ENCODE results near the gene NDFIP1. TPM values are rescaled to one million over a fixed set of nuclear protein-coding genes. Genes with fewer than 3 reads are reported as not detected.

Gene NDFIP1
- total RNA-seq, 1 donor from 2014 or later, result 178 TPM

DNA sequence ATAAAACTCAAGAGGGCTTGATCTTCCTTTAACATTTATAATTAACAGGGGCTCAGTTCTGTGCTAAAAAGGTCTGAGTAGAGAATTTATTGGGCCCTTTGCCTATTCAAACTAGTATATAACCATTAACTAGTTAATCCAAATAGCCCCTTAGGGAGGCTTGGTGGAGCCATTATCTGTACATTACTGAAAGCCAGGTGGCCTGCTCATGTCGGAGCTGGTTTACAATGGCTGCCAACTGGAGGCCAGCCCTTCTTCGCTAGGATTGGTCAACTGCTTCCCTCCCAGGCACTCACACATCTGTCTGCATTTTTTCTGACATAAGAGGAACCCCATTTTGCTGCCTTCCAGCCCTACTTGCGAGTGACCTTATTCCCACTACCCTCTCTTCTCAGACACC lies 30.4 kb upstream of the NDFIP1 start:
- TF ChIP-seq POLR2AphosphoS5 (IDR thresholded peaks at IDR 0.05; ENCODE audit: insufficient read depth in 1 of 2, low read depth in 1 of 2) (no peak), POLR2A (IDR thresholded peaks at IDR 0.05) (no peak)
- TF ChIP-seq, protein P1, sequence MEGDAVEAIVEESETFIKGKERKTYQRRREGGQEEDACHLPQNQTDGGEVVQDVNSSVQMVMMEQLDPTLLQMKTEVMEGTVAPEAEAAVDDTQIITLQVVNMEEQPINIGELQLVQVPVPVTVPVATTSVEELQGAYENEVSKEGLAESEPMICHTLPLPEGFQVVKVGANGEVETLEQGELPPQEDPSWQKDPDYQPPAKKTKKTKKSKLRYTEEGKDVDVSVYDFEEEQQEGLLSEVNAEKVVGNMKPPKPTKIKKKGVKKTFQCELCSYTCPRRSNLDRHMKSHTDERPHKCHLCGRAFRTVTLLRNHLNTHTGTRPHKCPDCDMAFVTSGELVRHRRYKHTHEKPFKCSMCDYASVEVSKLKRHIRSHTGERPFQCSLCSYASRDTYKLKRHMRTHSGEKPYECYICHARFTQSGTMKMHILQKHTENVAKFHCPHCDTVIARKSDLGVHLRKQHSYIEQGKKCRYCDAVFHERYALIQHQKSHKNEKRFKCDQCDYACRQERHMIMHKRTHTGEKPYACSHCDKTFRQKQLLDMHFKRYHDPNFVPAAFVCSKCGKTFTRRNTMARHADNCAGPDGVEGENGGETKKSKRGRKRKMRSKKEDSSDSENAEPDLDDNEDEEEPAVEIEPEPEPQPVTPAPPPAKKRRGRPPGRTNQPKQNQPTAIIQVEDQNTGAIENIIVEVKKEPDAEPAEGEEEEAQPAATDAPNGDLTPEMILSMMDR (IDR thresholded peaks at IDR 0.05), result no peak
- Histone ChIP-seq H3K9me3 (no peaks in the 10 kb centered on the region), H3K36me3 (no peaks in the 10 kb centered on the region), H3K4me1 (no peaks in the 10 kb centered on the region), H3K4me3 (no peak overlapping the region), H3K27me3 (no peaks in the 10 kb centered on the region), H3K27ac (no peak overlapping the region)
- DNase-seq (ENCODE audit: extremely low spot score in 2 of 2), result no peak
- intact Hi-C loops (cut with DNase I), result no loop called here

DNA sequence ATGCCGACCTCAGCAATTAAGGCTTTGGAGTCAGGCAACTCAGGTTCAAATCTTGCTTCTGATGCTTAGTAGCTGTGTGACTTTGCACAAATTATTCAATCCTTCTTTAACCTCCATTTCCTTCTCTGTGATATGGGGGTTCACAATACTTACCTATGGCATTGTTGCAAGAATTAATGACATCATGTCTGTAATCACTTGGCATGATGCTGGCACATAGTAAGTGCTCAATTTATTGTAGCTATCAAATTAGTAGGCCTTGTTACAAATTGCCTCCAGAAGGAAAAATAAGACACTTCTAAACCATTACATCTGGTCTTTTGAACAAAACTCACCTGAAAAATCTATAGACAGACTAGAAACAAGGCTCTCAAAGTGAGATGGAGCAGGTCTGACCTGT lies 29.9 kb upstream of the NDFIP1 start:
- Histone ChIP-seq H3K4me3 (no peak overlapping the region), H3K9me3 (no peaks in the 10 kb centered on the region), H3K27me3 (no peaks in the 10 kb centered on the region), H3K27ac (no peak overlapping the region), H3K36me3 (no peaks in the 10 kb centered on the region), H3K4me1 (no peaks in the 10 kb centered on the region)
- intact Hi-C loops (cut with DNase I), result no loop called here
- TF ChIP-seq, protein P1 (IDR thresholded peaks at IDR 0.05), result no peak
- TF ChIP-seq POLR2A (IDR thresholded peaks at IDR 0.05) (no peak), POLR2AphosphoS5 (IDR thresholded peaks at IDR 0.05; ENCODE audit: insufficient read depth in 1 of 2, low read depth in 1 of 2) (no peak)
- no peak for DNase-seq (ENCODE audit: extremely low spot score in 2 of 2)

DNA sequence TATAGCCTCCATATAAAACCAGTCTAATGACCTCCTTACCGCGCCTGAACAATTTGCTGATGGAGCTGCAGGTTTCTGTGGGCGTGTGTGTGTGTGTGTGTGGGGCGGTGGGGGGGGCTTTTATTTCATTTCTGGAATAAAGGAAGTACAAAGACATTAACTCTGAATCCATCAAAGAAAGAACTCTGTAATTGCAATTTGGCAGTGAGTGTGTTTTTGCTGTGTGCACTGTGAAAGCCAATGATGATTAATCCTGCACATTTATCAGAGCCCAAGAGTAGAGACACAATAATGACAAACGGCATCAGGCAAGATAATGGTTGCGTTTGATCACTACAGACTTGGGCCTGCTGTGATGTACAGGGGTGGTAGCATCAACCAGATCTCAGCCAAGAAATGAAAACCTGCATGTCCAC lies 29.3 kb upstream of the NDFIP1 start:
- no peaks in the 10 kb centered on the region for H3K36me3 ChIP-seq
- TF ChIP-seq, protein P1 (IDR thresholded peaks at IDR 0.05), result no peak
- TF ChIP-seq POLR2A (IDR thresholded peaks at IDR 0.05) (no peak), POLR2AphosphoS5 (IDR thresholded peaks at IDR 0.05; ENCODE audit: insufficient read depth in 1 of 2, low read depth in 1 of 2) (no peak)
- H3K9me3 ChIP-seq, result no peaks in the 10 kb centered on the region
- no peak overlapping the region for H3K27ac ChIP-seq
- no peak for DNase-seq (ENCODE audit: extremely low spot score in 2 of 2)
- H3K4me1 ChIP-seq, result no peaks in the 10 kb centered on the region
- intact Hi-C loops (cut with DNase I), result no loop called here
- no peak overlapping the region for H3K4me3 ChIP-seq
- H3K27me3 ChIP-seq, result no peaks in the 10 kb centered on the region

DNA sequence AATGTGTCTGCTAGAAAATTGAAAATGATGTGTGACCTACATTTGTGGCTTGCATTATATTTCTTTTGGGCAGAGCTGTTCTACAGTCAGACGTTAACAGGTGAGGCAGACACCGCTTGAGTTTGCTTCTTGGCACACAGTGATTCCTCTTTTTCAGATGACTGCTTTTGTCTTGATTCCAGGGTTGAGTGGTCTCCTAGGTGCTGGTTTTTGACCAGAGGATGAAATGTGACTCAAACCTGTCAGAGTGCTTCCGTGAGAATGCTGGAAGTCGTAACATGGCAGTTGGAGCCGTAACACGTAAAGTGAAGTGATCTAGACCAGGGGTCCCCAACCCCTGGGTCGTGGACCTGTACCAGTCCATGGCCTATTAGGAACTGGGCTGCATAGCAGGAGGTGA lies 28.3 kb upstream of the NDFIP1 start:
- TF ChIP-seq POLR2AphosphoS5 (IDR thresholded peaks at IDR 0.05; ENCODE audit: insufficient read depth in 1 of 2, low read depth in 1 of 2) (no peak), POLR2A (IDR thresholded peaks at IDR 0.05) (no peak)
- TF ChIP-seq, protein P1 (IDR thresholded peaks at IDR 0.05), result no peak
- no peaks in the 10 kb centered on the region for H3K27me3 ChIP-seq
- H3K9me3 ChIP-seq, result no peaks in the 10 kb centered on the region
- no peaks in the 10 kb centered on the region for H3K4me1 ChIP-seq
- no peak for DNase-seq (ENCODE audit: extremely low spot score in 2 of 2)
- no peak overlapping the region for H3K4me3 ChIP-seq
- intact Hi-C loops (cut with DNase I), result no loop called here
- H3K27ac ChIP-seq, result no peak overlapping the region
- no peaks in the 10 kb centered on the region for H3K36me3 ChIP-seq

DNA sequence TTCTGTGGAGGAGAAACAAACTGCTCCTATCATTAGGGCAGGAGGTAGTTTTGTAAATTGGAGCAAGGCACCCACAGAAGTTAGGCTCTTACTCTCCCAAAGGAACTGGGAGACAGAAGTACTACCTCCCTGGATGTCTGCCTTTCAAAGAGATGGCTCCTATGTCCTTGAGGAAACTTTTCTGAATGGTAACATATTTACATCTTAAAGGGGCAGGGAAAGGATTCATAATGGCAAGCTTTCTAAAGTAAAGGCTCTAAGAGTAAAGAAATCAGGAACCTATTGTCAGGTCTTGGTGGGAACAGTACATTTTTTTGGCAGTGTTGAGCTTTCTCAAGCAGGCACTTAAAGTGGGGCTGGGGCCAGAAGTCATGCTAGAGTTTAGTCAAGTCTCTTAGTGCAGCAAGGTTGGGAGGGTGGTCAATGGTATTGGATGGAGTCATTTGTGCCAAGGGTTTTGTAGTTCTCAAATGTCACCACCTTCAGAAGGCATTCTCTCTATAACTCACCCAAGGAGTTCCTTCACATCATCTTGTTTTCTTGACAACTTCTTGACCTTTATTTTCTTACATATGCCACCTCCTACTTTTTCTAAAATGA lies 26.3 kb upstream of the NDFIP1 start:
- Histone ChIP-seq H3K4me1 (no peaks in the 10 kb centered on the region), H3K9me3 (no peaks in the 10 kb centered on the region), H3K36me3 (no peaks in the 10 kb centered on the region), H3K27me3 (no peaks in the 10 kb centered on the region), H3K4me3 (no peak overlapping the region), H3K27ac (no peak overlapping the region)
- no peak for DNase-seq (ENCODE audit: extremely low spot score in 2 of 2)
- TF ChIP-seq, protein P1 (IDR thresholded peaks at IDR 0.05), result no peak
- TF ChIP-seq POLR2A (IDR thresholded peaks at IDR 0.05) (no peak), POLR2AphosphoS5 (IDR thresholded peaks at IDR 0.05; ENCODE audit: insufficient read depth in 1 of 2, low read depth in 1 of 2) (no peak)
- intact Hi-C loops (cut with DNase I), result no loop called here
